SU-DHL-6 (cell line): ENCODE measurements around the gene ZNF687.
A peak's percentile ranks its signal among the peaks of the same experiment; 100 is the strongest.

Experiments
- H2AFZ ChIP-seq: fragments of 200-600 bp; sonication (generic); 2 replicates; pipeline ENCODE4 v1.6.1; 2014; ENCODE audit warnings: low read depth, mild to moderate bottlenecking, moderate library complexity, mixed read lengths, antibody characterized with exemption, low read length; ENCODE audit not compliant: severe bottlenecking
- H3F3A ChIP-seq: fragments of 200-600 bp; shearing (Covaris generic); 2 replicates; pipeline ENCODE4 v1.6.0; 2016; ENCODE audit warnings: antibody characterized with exemption, mild to moderate bottlenecking; ENCODE audit not compliant: insufficient read depth
- H3K27ac ChIP-seq: fragments of 200-600 bp; sonication (generic); 2 replicates; pipeline ENCODE4 v1.5.1; 2016; ENCODE audit warnings: low read depth, mild to moderate bottlenecking, low read length, moderate library complexity, mixed read lengths
- H3K27me3 ChIP-seq: fragments of 200-600 bp; sonication (generic), shearing (Covaris generic); 2 replicates; pipeline ENCODE4 v1.6.0; 2014; ENCODE audit warnings: mild to moderate bottlenecking, low read length
- H3K36me3 ChIP-seq: fragments of 200-600 bp; sonication (generic); 2 replicates; pipeline ENCODE4 v1.6.1; 2014; ENCODE audit warnings: mild to moderate bottlenecking, low read length, mixed read lengths
- H3K4me2 ChIP-seq: fragments of 300-600, 200-600 bp; shearing (Covaris generic), sonication (generic); 2 replicates; pipeline ENCODE4 v1.6.0; 2014; ENCODE audit warnings: low read length, low read depth, mild to moderate bottlenecking; ENCODE audit not compliant: poor library complexity, severe bottlenecking
- H3K4me3 ChIP-seq: fragments of 200-600 bp; sonication (generic); 2 replicates; pipeline ENCODE4 v1.5.1; 2014; ENCODE audit warnings: antibody characterized with exemption, low read length, mild to moderate bottlenecking, mixed read lengths; ENCODE audit not compliant: insufficient read depth, poor library complexity, severe bottlenecking
- H3K79me2 ChIP-seq: fragments of 200-600 bp; sonication (generic); 2 replicates; pipeline ENCODE4 v1.6.1; 2014; ENCODE audit warnings: mild to moderate bottlenecking, low read length, moderate library complexity; ENCODE audit not compliant: insufficient read depth
- H3K9ac ChIP-seq: fragments of 200-600 bp; sonication (generic); 2 replicates; pipeline ENCODE4 v1.7.0; 2014; ENCODE audit warnings: mild to moderate bottlenecking, low read length
- H3K9me2 ChIP-seq: fragments of 200-600 bp; sonication (generic); replicated peaks from 2 replicates; pipeline ENCODE4 v1.6.1; 2014; ENCODE audit warnings: low read length; ENCODE audit not compliant: insufficient read depth
- H3K9me3 ChIP-seq: fragments of 200-600 bp; sonication (generic); 2 replicates; pipeline ENCODE4 v1.6.1; 2014; ENCODE audit warnings: low read length, mixed read lengths; ENCODE audit not compliant: insufficient read depth
- H4K20me1 ChIP-seq: fragments of 200-600 bp; sonication (generic); 2 replicates; pipeline ENCODE4 v1.6.1; 2014; ENCODE audit warnings: low read depth, mild to moderate bottlenecking, antibody characterized with exemption, low read length, moderate library complexity, mixed read lengths
- EZH2phosphoT487 ChIP-seq: fragments of 200-600 bp; sonication (generic), shearing (Covaris generic); conservative IDR thresholded peaks from 2 replicates; pipeline ENCODE4 v1.6.1; 2018; ENCODE audit warnings: mild to moderate bottlenecking, antibody characterized with exemption, low read length, moderate library complexity, mixed read lengths
- TF ChIP-seq, protein P1 (sequence below): fragments of 200-600 bp; sonication (generic); IDR thresholded peaks from one replicate; pipeline ENCODE4 v1.5.1; 2017; ENCODE audit warnings: antibody characterized with exemption, mild to moderate bottlenecking, low read length, moderate library complexity; ENCODE audit not compliant: insufficient read depth, poor library complexity, severe bottlenecking

ZNF687 gene

DNA sequence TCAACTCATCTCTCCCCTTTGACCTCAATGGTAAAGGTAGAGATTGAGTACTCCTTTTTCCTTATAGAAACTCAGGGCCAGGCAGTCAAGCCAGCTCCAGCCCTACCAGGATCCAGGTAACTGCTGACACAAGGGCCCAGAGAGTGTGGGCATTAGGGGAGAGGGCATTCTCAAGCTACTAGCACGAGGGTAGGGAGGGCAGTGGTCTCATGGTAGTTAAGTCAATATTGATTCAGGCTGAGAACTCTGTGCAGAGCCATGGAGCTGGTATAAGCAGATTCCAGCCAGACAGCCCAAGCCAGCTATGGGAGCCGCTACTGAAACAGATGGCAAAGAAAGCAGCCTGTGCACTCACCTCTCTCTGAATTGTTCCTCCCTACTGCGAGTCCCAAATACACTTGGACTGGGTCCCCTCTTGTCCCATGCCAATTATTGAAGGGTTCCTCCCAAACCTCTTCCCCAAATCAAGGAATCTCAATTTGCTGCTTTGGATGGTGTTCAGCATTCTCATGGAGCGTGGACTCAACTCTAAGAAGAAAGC, 42.4 kb downstream of the ZNF687 start:
- Histone ChIP-seq H3K27me3 (no peaks in the 10 kb centered on the region), H3K36me3 (no peaks in the 10 kb centered on the region), H3K9me3 (no peaks in the 10 kb centered on the region), H2AFZ (no peak overlapping the region), H3F3A (peaks cover 7% of the 10 kb centered on the region; the same call in 1 of the 2 replicates), H3K4me3 (no peak overlapping the region), H3K9ac (no peak overlapping the region), H4K20me1 (no peaks in the 10 kb centered on the region), H3K9me2 (no peaks in the 10 kb centered on the region), H3K79me2 (peaks cover 7% of the 10 kb centered on the region; the same call in 1 of the 2 replicates), H3K4me2 (no peak overlapping the region), H3K27ac (no peak overlapping the region)
- TF ChIP-seq EZH2phosphoT487: no peak
- TF ChIP-seq, protein P1, sequence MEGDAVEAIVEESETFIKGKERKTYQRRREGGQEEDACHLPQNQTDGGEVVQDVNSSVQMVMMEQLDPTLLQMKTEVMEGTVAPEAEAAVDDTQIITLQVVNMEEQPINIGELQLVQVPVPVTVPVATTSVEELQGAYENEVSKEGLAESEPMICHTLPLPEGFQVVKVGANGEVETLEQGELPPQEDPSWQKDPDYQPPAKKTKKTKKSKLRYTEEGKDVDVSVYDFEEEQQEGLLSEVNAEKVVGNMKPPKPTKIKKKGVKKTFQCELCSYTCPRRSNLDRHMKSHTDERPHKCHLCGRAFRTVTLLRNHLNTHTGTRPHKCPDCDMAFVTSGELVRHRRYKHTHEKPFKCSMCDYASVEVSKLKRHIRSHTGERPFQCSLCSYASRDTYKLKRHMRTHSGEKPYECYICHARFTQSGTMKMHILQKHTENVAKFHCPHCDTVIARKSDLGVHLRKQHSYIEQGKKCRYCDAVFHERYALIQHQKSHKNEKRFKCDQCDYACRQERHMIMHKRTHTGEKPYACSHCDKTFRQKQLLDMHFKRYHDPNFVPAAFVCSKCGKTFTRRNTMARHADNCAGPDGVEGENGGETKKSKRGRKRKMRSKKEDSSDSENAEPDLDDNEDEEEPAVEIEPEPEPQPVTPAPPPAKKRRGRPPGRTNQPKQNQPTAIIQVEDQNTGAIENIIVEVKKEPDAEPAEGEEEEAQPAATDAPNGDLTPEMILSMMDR: no peak

DNA sequence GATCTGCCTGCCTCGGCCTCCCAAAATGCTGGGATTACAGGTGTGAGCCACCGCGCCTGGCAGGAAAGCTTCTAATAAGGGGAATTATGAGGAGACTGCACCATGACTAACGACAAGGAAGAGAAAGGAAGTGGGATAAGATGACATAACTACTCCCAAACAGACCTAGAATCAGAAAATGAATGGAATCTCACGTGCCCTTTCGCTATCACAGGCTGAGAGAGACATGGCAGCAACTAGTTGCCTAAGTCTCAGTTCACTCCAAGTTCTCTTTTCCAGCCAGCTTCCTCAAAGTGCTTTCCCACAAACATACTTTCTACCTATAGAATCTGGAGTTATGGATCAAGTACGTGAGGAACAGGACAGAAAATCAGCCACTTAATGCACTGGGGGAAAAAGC, 43.1 kb downstream of the ZNF687 start:
- no peaks in the 10 kb centered on the region for H3K27me3 ChIP-seq
- no peak overlapping the region for H3K4me3 ChIP-seq
- H3K9ac ChIP-seq: no peak overlapping the region
- H3F3A ChIP-seq: peaks cover 7% of the 10 kb centered on the region; the same call in 1 of the 2 replicates
- no peaks in the 10 kb centered on the region for H3K36me3 ChIP-seq
- H2AFZ ChIP-seq: no peak overlapping the region
- H3K79me2 ChIP-seq: peaks cover 7% of the 10 kb centered on the region; the same call in 1 of the 2 replicates
- no peaks in the 10 kb centered on the region for H4K20me1 ChIP-seq
- no peaks in the 10 kb centered on the region for H3K9me2 ChIP-seq
- H3K4me2 ChIP-seq: no peak overlapping the region
- no peak for TF ChIP-seq EZH2phosphoT487
- TF ChIP-seq, protein P1: no peak
- no peak overlapping the region for H3K27ac ChIP-seq
- H3K9me3 ChIP-seq: no peaks in the 10 kb centered on the region

DNA sequence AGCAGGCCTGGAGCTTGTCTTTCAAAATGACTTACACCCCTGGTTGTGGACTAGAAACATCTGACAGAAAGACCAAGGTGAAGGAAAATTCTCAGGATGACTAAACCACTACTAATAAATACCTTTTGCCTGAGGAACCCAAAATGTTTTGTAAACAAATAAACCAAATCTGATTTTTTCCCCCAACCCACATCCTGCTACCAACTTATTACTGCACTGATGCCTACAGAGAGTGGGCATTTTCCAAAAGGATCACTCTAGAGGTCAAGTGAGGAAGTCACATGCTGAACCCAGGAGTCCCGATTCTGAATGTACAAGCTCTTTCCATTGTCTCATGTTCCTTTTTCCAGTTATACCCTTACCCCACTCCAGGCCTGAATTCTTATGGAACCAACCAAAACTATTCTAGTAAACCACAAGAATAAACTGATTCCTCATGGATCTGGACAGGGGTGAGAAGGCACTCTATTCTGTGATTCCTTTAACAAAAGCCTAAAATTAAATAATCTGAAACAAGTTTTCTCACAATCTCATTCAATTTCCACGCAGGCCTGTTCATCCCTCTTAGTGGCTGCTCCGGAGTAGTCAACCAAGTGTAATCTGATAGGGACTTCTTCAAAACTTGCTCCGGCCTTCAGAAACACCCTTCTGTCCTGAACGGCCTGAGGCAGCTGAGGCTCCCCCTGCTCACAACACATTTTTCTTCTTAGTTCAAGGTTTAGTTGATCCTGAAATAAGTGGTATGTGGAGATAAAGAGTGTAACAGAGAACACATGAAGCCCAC, 43.7 kb downstream of the ZNF687 start:
- Histone ChIP-seq H3K36me3 (no peaks in the 10 kb centered on the region), H3K9me3 (no peaks in the 10 kb centered on the region), H3K27ac (0 out of 2 replicates have a peak overlapping the region, but pooled peaks have one; percentile 48), H3F3A (peaks cover 7% of the 10 kb centered on the region; the same call in 1 of the 2 replicates), H4K20me1 (no peaks in the 10 kb centered on the region), H3K9me2 (no peaks in the 10 kb centered on the region), H3K4me2 (peak overlapping the region; percentile 94), H2AFZ (no peak overlapping the region), H3K27me3 (no peaks in the 10 kb centered on the region), H3K79me2 (peaks cover 7% of the 10 kb centered on the region; the same call in 1 of the 2 replicates), H3K4me3 (peak overlapping the region; percentile 98), H3K9ac (peak overlapping the region; percentile 74)
- TF ChIP-seq, protein P1: no peak
- no peak for TF ChIP-seq EZH2phosphoT487
